ENCODE data around the gene HEATR9. TPM values are rescaled to one million over a fixed set of nuclear protein-coding genes. Genes with fewer than 3 reads are reported as not detected.

The HEATR9 gene, protein sequence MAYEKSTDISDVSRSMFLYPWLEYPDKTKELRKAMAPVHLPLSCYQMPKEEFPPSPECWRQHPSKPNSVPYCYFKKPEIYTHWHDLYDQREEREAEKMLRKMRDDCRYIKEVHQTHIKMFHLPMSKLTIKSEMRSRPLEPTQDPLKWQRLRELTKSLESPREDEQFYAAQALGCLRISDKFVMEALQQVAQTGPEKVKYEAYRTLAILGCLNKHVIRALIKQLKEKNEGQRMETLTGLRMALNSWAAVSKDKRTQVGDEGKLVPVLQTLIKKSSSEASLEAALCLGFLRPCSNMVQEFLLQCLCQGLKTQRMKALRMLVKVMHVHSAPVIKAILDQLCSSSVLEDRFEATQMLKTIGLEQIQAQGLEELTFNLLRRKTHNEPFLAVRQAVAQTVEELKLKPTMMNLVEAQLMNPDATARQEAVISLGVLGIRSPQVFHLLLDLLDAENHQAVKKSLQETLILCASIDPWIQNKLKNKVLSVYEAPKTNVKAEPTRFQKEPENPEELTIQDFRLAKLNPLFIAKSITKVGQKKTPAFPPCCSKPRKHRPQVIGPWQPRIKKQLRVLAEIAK
- total RNA-seq: 0.13 TPM in 1 of 2 replicates, not detected in the other

- intact Hi-C loops (cut with micrococcal nuclease): no loop called here
- peak within 1 kb of the TSS; percentile 45 for H3K27ac Mint-ChIP-seq
- H3K36me3 Mint-ChIP-seq (ENCODE audit: low read depth): peaks cover 13% of the 10 kb centered on the region
- no peaks in the 10 kb centered on the region for H3K27me3 Mint-ChIP-seq (ENCODE audit: insufficient read depth)
- H3K4me3 Mint-ChIP-seq: no peak within 1 kb of the TSS
- no peak for DNase-seq (ENCODE audit: low spot score)
- peaks cover 60% of the 10 kb centered on the region for H3K4me1 Mint-ChIP-seq (ENCODE audit: low read depth)
- H3K9me3 Mint-ChIP-seq: no peaks in the 10 kb centered on the region
These were observed at the start of gene HEATR9 for GRCh38 chr17:35868737-35869136. HEATR9 (minus strand) TSS chr17:35868891; CDS start chr17:35868742, 149 bp downstream.

GRCh38 chr17:35917519-35918213 lies 49.0 kb upstream of the HEATR9 start:
- Mint-ChIP-seq H3K9me3 (peaks cover 5% of the 10 kb centered on the region), H3K27me3 (ENCODE audit: insufficient read depth) (no peaks in the 10 kb centered on the region), H3K27ac (no peak overlapping the region), H3K4me1 (ENCODE audit: low read depth) (peaks cover 54% of the 10 kb centered on the region), H3K4me3 (no peak overlapping the region), H3K36me3 (ENCODE audit: low read depth) (peaks cover 27% of the 10 kb centered on the region)
- no peak for DNase-seq (ENCODE audit: low spot score)
- intact Hi-C loops (cut with micrococcal nuclease): no loop called here

DNA sequence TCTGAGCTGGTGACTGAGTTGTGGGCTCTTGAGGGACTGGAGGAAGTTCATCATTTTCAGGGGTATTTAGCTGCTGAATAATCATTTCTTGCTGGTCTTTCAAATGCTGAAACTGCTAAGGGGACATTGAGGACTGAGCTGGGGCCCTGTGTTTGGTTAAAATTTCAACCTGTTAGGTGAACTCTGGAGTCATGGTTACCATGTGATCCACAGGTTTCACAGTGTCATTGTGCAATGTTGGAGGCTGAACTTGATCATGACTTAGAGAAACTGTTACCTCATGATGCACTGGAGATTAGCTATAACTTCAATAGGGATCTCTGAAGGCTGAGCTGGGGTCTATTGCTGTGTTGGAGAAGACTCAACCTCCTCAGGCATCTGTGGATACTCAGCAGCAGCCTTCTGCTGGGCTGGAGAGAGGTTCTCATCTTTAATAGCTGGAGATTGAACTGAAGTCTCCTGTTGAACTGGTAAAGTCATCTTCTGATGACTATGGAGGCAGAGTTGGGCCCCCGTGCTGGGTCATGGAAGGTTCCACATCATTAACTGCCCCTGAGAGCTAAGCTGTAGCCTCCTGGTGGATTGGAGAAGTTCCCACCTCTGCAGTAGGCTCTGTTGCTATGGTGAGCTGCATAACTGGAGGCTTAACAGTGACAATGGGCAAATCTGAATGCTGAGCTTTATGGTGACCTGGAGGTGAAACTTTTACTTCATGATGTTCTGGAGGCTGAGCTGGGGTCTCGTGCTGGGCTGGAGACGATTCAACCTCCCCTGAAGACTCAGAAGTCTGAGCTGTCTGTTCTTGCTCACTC lies 46.7 kb upstream of the HEATR9 start:
- Mint-ChIP-seq H3K4me3 (no peak overlapping the region), H3K27ac (no peak overlapping the region), H3K9me3 (peaks cover 5% of the 10 kb centered on the region), H3K36me3 (ENCODE audit: low read depth) (peaks cover 27% of the 10 kb centered on the region), H3K4me1 (ENCODE audit: low read depth) (peaks cover 43% of the 10 kb centered on the region), H3K27me3 (ENCODE audit: insufficient read depth) (no peaks in the 10 kb centered on the region)
- intact Hi-C loops (cut with micrococcal nuclease): no loop called here
- DNase-seq (ENCODE audit: low spot score): no peak

DNA sequence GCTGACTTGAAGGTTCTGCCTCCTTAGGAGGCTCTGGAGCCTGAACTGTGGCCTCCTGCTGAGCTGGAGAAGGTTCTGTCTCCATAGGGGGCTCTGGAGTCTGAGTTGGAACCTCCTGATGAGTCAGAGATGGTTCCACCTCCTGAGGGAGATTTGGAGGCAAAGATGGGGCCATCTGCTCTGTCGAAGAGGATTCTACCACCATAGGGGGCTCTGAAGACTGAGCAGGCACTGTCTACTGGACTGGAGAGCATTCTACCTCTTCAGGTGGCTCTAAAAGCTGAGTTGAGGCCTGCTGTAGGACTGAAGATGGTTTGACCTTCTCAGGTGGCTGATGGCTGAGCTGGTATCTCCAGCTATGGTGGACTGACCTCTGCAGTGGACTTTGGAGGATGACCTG lies 45.7 kb upstream of the HEATR9 start:
- H3K27ac Mint-ChIP-seq: no peak overlapping the region
- peaks cover 33% of the 10 kb centered on the region for H3K4me1 Mint-ChIP-seq (ENCODE audit: low read depth)
- peaks cover 22% of the 10 kb centered on the region for H3K36me3 Mint-ChIP-seq (ENCODE audit: low read depth)
- no peaks in the 10 kb centered on the region for H3K27me3 Mint-ChIP-seq (ENCODE audit: insufficient read depth)
- H3K4me3 Mint-ChIP-seq: no peak overlapping the region
- DNase-seq (ENCODE audit: low spot score): no peak
- H3K9me3 Mint-ChIP-seq: peaks cover 5% of the 10 kb centered on the region
- intact Hi-C loops (cut with micrococcal nuclease): no loop called here

- peaks cover 5% of the 10 kb centered on the region for H3K9me3 Mint-ChIP-seq
- no peaks in the 10 kb centered on the region for H3K27me3 Mint-ChIP-seq (ENCODE audit: insufficient read depth)
- H3K4me1 Mint-ChIP-seq (ENCODE audit: low read depth): peaks cover 35% of the 10 kb centered on the region
- H3K27ac Mint-ChIP-seq: no peak overlapping the region
- H3K4me3 Mint-ChIP-seq: no peak overlapping the region
- DNase-seq (ENCODE audit: low spot score): no peak
- intact Hi-C loops (cut with micrococcal nuclease): no loop called here
- peaks cover 22% of the 10 kb centered on the region for H3K36me3 Mint-ChIP-seq (ENCODE audit: low read depth)
These were observed 44.9 kb upstream of the HEATR9 start for GRCh38 chr17:35913609-35914008.

DNA sequence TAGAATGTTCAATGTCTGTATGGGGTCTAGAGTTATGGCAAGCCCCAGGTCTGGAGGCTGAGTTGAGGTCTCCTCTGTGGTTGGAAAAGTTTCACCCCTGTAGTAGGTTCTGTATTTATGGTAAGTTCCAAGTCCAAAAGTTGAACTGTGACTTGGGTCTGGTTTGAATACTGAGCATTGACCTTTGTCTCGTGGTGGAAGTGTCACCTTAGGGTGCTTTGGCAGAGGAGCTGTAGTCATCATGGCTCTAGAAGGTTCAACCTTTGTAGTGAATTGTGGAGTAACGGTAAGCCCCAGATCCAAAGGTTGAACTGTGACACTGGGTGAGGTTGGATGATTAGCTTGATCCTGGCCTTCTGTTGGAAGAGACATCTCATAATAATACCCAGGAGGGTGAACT lies 44.3 kb upstream of the HEATR9 start:
- peaks cover 17% of the 10 kb centered on the region for H3K36me3 Mint-ChIP-seq (ENCODE audit: low read depth)
- no peak overlapping the region for H3K4me3 Mint-ChIP-seq
- intact Hi-C loops (cut with micrococcal nuclease): no loop called here
- H3K27me3 Mint-ChIP-seq (ENCODE audit: insufficient read depth): peaks cover 3% of the 10 kb centered on the region
- H3K9me3 Mint-ChIP-seq: peaks cover 5% of the 10 kb centered on the region
- H3K4me1 Mint-ChIP-seq (ENCODE audit: low read depth): peaks cover 31% of the 10 kb centered on the region
- DNase-seq (ENCODE audit: low spot score): no peak
- H3K27ac Mint-ChIP-seq: no peak overlapping the region

DNA sequence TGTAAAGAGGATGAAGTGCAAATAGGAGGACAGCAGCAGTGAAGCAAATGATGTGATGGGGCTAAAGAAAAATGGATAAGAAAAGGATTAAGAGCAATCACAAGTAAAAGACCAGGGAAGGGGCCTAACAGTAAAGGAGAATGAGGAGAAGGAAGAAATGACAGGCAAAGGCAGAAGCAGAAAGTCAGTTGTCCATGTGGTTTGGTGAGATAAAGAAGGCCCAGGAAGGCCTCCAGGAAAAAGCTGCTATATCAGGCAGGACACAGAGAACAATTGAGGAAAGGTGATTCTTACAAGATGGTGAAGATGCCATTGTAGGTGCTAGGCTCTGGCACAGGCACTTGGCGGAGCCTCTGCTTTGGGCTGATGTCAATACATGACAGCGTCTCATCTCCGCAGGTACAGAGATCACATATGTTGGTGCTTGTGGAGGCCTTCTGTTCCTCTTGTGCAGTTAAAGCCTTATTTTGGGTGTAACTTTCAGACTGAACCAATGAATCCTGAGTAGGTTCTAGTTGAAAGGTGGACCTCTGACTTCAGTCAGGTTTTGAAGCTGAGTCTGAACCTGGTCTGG lies 43.7 kb upstream of the HEATR9 start:
- no peak overlapping the region for H3K4me3 Mint-ChIP-seq
- DNase-seq (ENCODE audit: low spot score): no peak
- H3K27me3 Mint-ChIP-seq (ENCODE audit: insufficient read depth): peaks cover 3% of the 10 kb centered on the region
- H3K27ac Mint-ChIP-seq: no peak overlapping the region
- H3K36me3 Mint-ChIP-seq (ENCODE audit: low read depth): peaks cover 14% of the 10 kb centered on the region
- H3K4me1 Mint-ChIP-seq (ENCODE audit: low read depth): peaks cover 31% of the 10 kb centered on the region
- H3K9me3 Mint-ChIP-seq: peaks cover 5% of the 10 kb centered on the region
- intact Hi-C loops (cut with micrococcal nuclease): no loop called here

DNA sequence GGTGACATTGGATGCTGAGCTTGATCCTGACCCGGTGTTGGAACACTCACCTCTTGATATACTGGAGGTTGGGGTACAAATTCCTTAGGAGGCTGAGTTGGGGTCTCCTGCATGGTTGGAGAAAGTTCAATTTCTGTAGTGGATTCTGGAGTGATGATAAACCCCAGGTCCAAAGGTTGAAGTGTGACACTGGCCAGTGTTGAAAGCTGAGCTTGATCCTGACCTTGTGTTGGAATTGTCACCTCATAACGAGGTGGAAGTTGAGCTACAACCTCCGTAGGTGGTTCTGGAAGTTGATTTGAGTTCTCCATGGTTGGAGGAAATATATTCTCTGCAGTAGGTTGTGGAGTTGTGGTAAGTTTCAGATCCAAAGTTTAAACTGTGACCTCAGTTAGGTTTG lies 40.7 kb upstream of the HEATR9 start:
- peaks cover 6% of the 10 kb centered on the region for H3K36me3 Mint-ChIP-seq (ENCODE audit: low read depth)
- H3K27ac Mint-ChIP-seq: no peak overlapping the region
- peaks cover 5% of the 10 kb centered on the region for H3K27me3 Mint-ChIP-seq (ENCODE audit: insufficient read depth)
- intact Hi-C loops (cut with micrococcal nuclease): no loop called here
- H3K9me3 Mint-ChIP-seq: peaks cover 5% of the 10 kb centered on the region
- H3K4me1 Mint-ChIP-seq (ENCODE audit: low read depth): peaks cover 22% of the 10 kb centered on the region
- DNase-seq (ENCODE audit: low spot score): no peak
- no peak overlapping the region for H3K4me3 Mint-ChIP-seq

GRCh38 chr17:35907691-35908090 lies 39.0 kb upstream of the HEATR9 start:
- no peak for DNase-seq (ENCODE audit: low spot score)
- no peak overlapping the region for H3K27ac Mint-ChIP-seq
- peaks cover 6% of the 10 kb centered on the region for H3K36me3 Mint-ChIP-seq (ENCODE audit: low read depth)
- intact Hi-C loops (cut with micrococcal nuclease): no loop called here
- no peak overlapping the region for H3K4me3 Mint-ChIP-seq
- H3K9me3 Mint-ChIP-seq: no peaks in the 10 kb centered on the region
- H3K4me1 Mint-ChIP-seq (ENCODE audit: low read depth): peaks cover 7% of the 10 kb centered on the region
- H3K27me3 Mint-ChIP-seq (ENCODE audit: insufficient read depth): peaks cover 5% of the 10 kb centered on the region

GRCh38 chr17:35906926-35907637 lies 38.4 kb upstream of the HEATR9 start:
- Mint-ChIP-seq H3K36me3 (ENCODE audit: low read depth) (peaks cover 4% of the 10 kb centered on the region), H3K4me3 (no peak overlapping the region), H3K27me3 (ENCODE audit: insufficient read depth) (peaks cover 5% of the 10 kb centered on the region), H3K4me1 (ENCODE audit: low read depth) (peaks cover 7% of the 10 kb centered on the region), H3K9me3 (no peaks in the 10 kb centered on the region), H3K27ac (no peak overlapping the region)
- intact Hi-C loops (cut with micrococcal nuclease): no loop called here
- no peak for DNase-seq (ENCODE audit: low spot score)

DNA sequence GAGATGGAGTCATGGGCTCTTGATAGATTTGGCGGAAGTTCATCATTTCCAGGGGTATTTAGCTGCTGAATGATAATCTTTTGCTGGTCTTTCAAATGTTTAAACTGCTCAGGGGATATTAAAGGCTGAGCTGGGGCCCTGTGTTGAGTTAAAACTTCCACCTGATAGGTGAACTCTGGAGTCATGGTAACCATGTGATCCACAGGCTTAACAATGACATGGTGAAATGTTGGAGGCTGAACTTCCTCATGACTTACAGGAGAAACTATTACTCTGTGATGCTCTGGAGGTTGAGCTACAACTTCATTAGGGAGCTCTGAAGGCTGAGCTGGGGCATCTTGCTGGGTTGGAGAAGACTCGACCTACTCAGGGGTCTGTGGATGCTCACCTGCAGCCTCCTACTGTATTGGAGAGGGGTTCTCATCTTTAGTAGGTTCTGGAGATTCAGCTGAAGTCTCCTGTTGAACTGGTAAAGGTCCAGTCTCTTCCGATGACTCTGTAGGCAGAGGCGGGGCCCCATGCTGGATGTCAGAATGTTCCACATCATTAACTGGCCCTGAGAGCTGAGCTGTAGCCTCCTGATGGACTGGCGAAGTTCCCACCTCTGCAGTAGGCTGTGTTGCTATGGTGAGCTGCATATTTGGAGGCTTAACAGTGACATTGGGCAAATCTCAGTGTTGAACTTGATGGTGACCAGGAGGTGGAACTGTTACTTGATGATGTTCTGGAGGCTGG lies 37.7 kb upstream of the HEATR9 start:
- H3K27ac Mint-ChIP-seq: no peak overlapping the region
- peaks cover 5% of the 10 kb centered on the region for H3K27me3 Mint-ChIP-seq (ENCODE audit: insufficient read depth)
- no peaks in the 10 kb centered on the region for H3K9me3 Mint-ChIP-seq
- no peak overlapping the region for H3K4me3 Mint-ChIP-seq
- peaks cover 8% of the 10 kb centered on the region for H3K4me1 Mint-ChIP-seq (ENCODE audit: low read depth)
- peaks cover 3% of the 10 kb centered on the region for H3K36me3 Mint-ChIP-seq (ENCODE audit: low read depth)
- DNase-seq (ENCODE audit: low spot score): no peak
- intact Hi-C loops (cut with micrococcal nuclease): no loop called here

All from activated T-helper 1 cell treated with anti-CD3 and anti-CD28 coated beads, Interleukin-12 subunit alpha, Interleukin-12 subunit beta, Interleukin-2, Interleukin-4 antibody, amounts not matched to agents 30 ng/mL and 10 ng/mL and 1 ng/mL, durations not matched to agents 14 hours and 24 hours and 36 hours (primary cell).